Colonic mucosa (tissue), 4 donors: Measurements from ENCODE around the gene CASKIN1. TPM values are rescaled to one million over a fixed set of nuclear protein-coding genes. Genes with fewer than 3 reads are reported as not detected.

Experiments used
- DNase-seq: peaks from one replicate; pipeline ENCODE4 v3.0.0-alpha.2; 2020
- H3K27ac ChIP-seq: fragments of 200-600 bp; one replicate; pipeline ENCODE4 v1.8.0; 2021
- H3K27me3 ChIP-seq: fragments of 200-600 bp; one replicate; pipeline ENCODE4 v1.8.0; 2021
- H3K36me3 ChIP-seq: fragments of 200-600 bp; one replicate; pipeline ENCODE4 v1.8.0; 2021
- H3K4me1 ChIP-seq: fragments of 200-600 bp; one replicate; pipeline ENCODE4 v1.8.0; 2021; ENCODE audit warnings: mild to moderate bottlenecking
- H3K4me3 ChIP-seq: fragments of 200-600 bp; one replicate; pipeline ENCODE4 v1.8.0; 2021
- H3K9ac ChIP-seq, 2 donors: one replicate each; pipeline ENCODE4 v1.7.0; 2013; ENCODE audit warnings: control low read depth in 2 of 2, low read depth in 2 of 2, low read length in 2 of 2
- H3K9me3 ChIP-seq: fragments of 200-600 bp; one replicate; pipeline ENCODE4 v1.8.0; 2021
- intact Hi-C: fragments of 100-400 bp; cut with DNase I; formaldehyde crosslinking; loops from one replicate; pipeline ENCODE4 v1.14.1; 2022
- total RNA-seq, 2 donors: library from RNA; stranded (reverse); fragmentation: NEBNext Ultra II Directional in 1 of 2; extraction: Animal tissue kit (Norgen Biotek cat#: 25700) in 1 of 2; gene quantifications; one replicate each; pipeline ENCODE4 v1.2.1, GENCODE V29; 2021
- TF ChIP-seq, protein P1 (sequence below): fragments of 200-600 bp; IDR thresholded peaks from one replicate; pipeline ENCODE4 v1.8.0; 2022; ENCODE audit warnings: antibody characterized with exemption, mild to moderate bottlenecking
- donor health status: healthy.
- donor health status: DM: no; HTN: no; CAD: no.
- donor health status: DM: no; HTN: no; CAD: no.

CASKIN1 gene
- total RNA-seq, 2 donors from 2014 or later: 0.07 to 0.27 TPM

- no peaks in the 10 kb centered on the region for H3K36me3 ChIP-seq
- H3K4me3 ChIP-seq: peak overlapping the region; percentile 95
- H3K27ac ChIP-seq: peak overlapping the region; percentile 71
- peaks cover 18% of the 10 kb centered on the region for H3K4me1 ChIP-seq
- peak overlapping the region; percentile 76 to 92 for H3K9ac ChIP-seq
- no peak for DNase-seq
- no peaks in the 10 kb centered on the region for H3K27me3 ChIP-seq
- TF ChIP-seq, protein P1, sequence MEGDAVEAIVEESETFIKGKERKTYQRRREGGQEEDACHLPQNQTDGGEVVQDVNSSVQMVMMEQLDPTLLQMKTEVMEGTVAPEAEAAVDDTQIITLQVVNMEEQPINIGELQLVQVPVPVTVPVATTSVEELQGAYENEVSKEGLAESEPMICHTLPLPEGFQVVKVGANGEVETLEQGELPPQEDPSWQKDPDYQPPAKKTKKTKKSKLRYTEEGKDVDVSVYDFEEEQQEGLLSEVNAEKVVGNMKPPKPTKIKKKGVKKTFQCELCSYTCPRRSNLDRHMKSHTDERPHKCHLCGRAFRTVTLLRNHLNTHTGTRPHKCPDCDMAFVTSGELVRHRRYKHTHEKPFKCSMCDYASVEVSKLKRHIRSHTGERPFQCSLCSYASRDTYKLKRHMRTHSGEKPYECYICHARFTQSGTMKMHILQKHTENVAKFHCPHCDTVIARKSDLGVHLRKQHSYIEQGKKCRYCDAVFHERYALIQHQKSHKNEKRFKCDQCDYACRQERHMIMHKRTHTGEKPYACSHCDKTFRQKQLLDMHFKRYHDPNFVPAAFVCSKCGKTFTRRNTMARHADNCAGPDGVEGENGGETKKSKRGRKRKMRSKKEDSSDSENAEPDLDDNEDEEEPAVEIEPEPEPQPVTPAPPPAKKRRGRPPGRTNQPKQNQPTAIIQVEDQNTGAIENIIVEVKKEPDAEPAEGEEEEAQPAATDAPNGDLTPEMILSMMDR: no peak
- H3K9me3 ChIP-seq: no peaks in the 10 kb centered on the region
- intact Hi-C loops: no loop called here
Measured at GRCh38 chr16:2213817-2214718, 17.7 kb upstream of the CASKIN1 start.

GRCh38 chr16:2212362-2213324 lies 16.2 kb upstream of the CASKIN1 start:
- intact Hi-C loops: no loop called here
- TF ChIP-seq, protein P1: no peak
- no peaks in the 10 kb centered on the region for H3K9me3 ChIP-seq
- peaks cover 3% of the 10 kb centered on the region for H3K36me3 ChIP-seq
- peak overlapping the region; percentile 17 for H3K27ac ChIP-seq
- peaks cover 18% of the 10 kb centered on the region for H3K4me1 ChIP-seq
- no peak for DNase-seq
- H3K27me3 ChIP-seq: no peaks in the 10 kb centered on the region
- peak overlapping the region; percentile 30 to 76 for H3K9ac ChIP-seq
- peak overlapping the region; percentile 95 for H3K4me3 ChIP-seq

GRCh38 chr16:2211923-2212347 lies 15.5 kb upstream of the CASKIN1 start:
- Histone ChIP-seq H3K9ac (peak overlapping the region in 1 of 2 donors; percentile 76), H3K27ac (no peak overlapping the region), H3K36me3 (peaks cover 8% of the 10 kb centered on the region), H3K9me3 (no peaks in the 10 kb centered on the region), H3K4me1 (peaks cover 19% of the 10 kb centered on the region), H3K4me3 (no peak overlapping the region), H3K27me3 (no peaks in the 10 kb centered on the region)
- TF ChIP-seq, protein P1: no peak
- no peak for DNase-seq
- intact Hi-C loops: no loop called here

GRCh38 chr16:2210386-2211365 lies 14.3 kb upstream of the CASKIN1 start, which contains the start of gene BRICD5:
TSS of gene BRICD5 (minus strand) at chr16:2210863. CDS start at chr16:2210833, 30 bp downstream.
- peaks cover 8% of the 10 kb centered on the region for H3K36me3 ChIP-seq
- intact Hi-C loops: no loop called here
- no peak within 1 kb of the TSS for H3K27ac ChIP-seq
- TF ChIP-seq, protein P1: no peak
- no peak for DNase-seq
- no peak within 1 kb of the TSS for H3K4me3 ChIP-seq
- no peaks in the 10 kb centered on the region for H3K9me3 ChIP-seq
- H3K4me1 ChIP-seq: peaks cover 30% of the 10 kb centered on the region
- no peak within 1 kb of the TSS for H3K9ac ChIP-seq
- H3K27me3 ChIP-seq: no peaks in the 10 kb centered on the region
